Endodermal cell (in vitro differentiated cells): ENCODE data around the gene GHDC. TPM values are rescaled to one million over a fixed set of nuclear protein-coding genes. Genes with fewer than 3 reads are reported as not detected.

ENCODE experiments used
- DNase-seq: peaks from one replicate; pipeline ENCODE4 v3.0.0-alpha.2; 2017
- H3K27ac ChIP-seq: 2 replicates; pipeline ENCODE4 v1.5.1; 2013; ENCODE audit warnings: mild to moderate bottlenecking, low read depth, low read length, moderate library complexity
- H3K27me3 ChIP-seq: 2 replicates; pipeline ENCODE4 v1.6.1; 2013; ENCODE audit warnings: mild to moderate bottlenecking, low read length, moderate library complexity; ENCODE audit not compliant: insufficient read depth, control insufficient read depth, poor library complexity, severe bottlenecking
- H3K36me3 ChIP-seq: 2 replicates; pipeline ENCODE4 v1.7.0; 2013; ENCODE audit warnings: mild to moderate bottlenecking, low read length, moderate library complexity; ENCODE audit not compliant: control insufficient read depth, insufficient read depth
- H3K4me1 ChIP-seq: one replicate; pipeline ENCODE4 v1.7.0; 2013; ENCODE audit warnings: low read length; ENCODE audit not compliant: control insufficient read depth, insufficient read depth
- H3K4me3 ChIP-seq: 2 replicates; pipeline ENCODE4 v1.5.1; 2013; ENCODE audit warnings: mild to moderate bottlenecking, low read length, moderate library complexity
- H3K9ac ChIP-seq: 2 replicates; pipeline ENCODE4 v1.6.1; 2013; ENCODE audit warnings: mild to moderate bottlenecking, low read length, moderate library complexity; ENCODE audit not compliant: poor library complexity, severe bottlenecking; ENCODE audit errors: extremely low read depth
- H3K9me3 ChIP-seq: 2 replicates; pipeline ENCODE4 v1.6.1; 2013; ENCODE audit warnings: mild to moderate bottlenecking, low read length, moderate library complexity; ENCODE audit not compliant: control insufficient read depth
- H3K27ac Mint-ChIP-seq: 2 replicates; pipeline ENCODE4 v1.8.0; 2020; ENCODE audit warnings: mixed read lengths
- H3K27me3 Mint-ChIP-seq: 2 replicates; pipeline ENCODE4 v1.8.0; 2021; ENCODE audit warnings: mild to moderate bottlenecking, mixed read lengths; ENCODE audit not compliant: insufficient read depth
- H3K36me3 Mint-ChIP-seq: 2 replicates; pipeline ENCODE4 v1.8.0; 2020; ENCODE audit warnings: low read depth, mixed read lengths
- H3K4me1 Mint-ChIP-seq: 2 replicates; pipeline ENCODE4 v1.8.0; 2020; ENCODE audit warnings: mixed read lengths
- H3K4me3 Mint-ChIP-seq: 2 replicates; pipeline ENCODE4 v1.8.0; 2020; ENCODE audit warnings: mild to moderate bottlenecking, moderate library complexity, mixed read lengths
- H3K9me3 Mint-ChIP-seq: 2 replicates; pipeline ENCODE4 v1.8.0; 2020; ENCODE audit warnings: mild to moderate bottlenecking, mixed read lengths
- CTCF ChIP-seq: fragments of 200-600 bp; sonication (generic); conservative IDR thresholded peaks from 2 replicates; pipeline ENCODE4 v1.5.0; 2021; ENCODE audit warnings: antibody characterized with exemption, mild to moderate bottlenecking
- WGBS, 2 experiments: methylation state at CpG; one replicate each; pipeline versions ENCODE4 v1.1.5 to v1.1.7; 2013; ENCODE audit warnings: missing lambda C conversion rate in 2 of 2, mixed read lengths in 1 of 2; ENCODE audit not compliant: insufficient coverage in 1 of 2, insufficient read length in 1 of 2; 5-methylcytosine and 5-hydroxymethylcytosine counted together
- total RNA-seq, 2 donors: library from RNA; stranded (reverse); fragmentation: NEBNext Ultra II Directional in 1 of 2; extraction: Animal tissue kit (Norgen Biotek cat#: 25700) in 1 of 2; gene quantifications; 2 replicates in 1 of 2; 3 replicates in 1 of 2; pipeline ENCODE4 v1.2.1, GENCODE V29; 2021

Gene GHDC
- total RNA-seq, 2 donors from 2014 or later: 4.4 to 8.4 TPM

- DNase-seq: no peak
- Histone ChIP-seq H3K9ac (no peak overlapping the region), H3K9me3 (no peaks in the 10 kb centered on the region), H3K27me3 (peaks cover 43% of the 10 kb centered on the region), H3K4me3 (no peak overlapping the region), H3K27ac (peak overlapping the region; percentile 32), H3K4me1 (peaks cover 4% of the 10 kb centered on the region), H3K36me3 (no peaks in the 10 kb centered on the region)
- no peak for TF ChIP-seq CTCF
- no peak overlapping the region for H3K27ac Mint-ChIP-seq
- H3K4me1 Mint-ChIP-seq: peaks cover 4% of the 10 kb centered on the region
- no peaks in the 10 kb centered on the region for H3K36me3 Mint-ChIP-seq
- H3K27me3 Mint-ChIP-seq: peaks cover 54% of the 10 kb centered on the region
- H3K9me3 Mint-ChIP-seq: no peaks in the 10 kb centered on the region
- H3K4me3 Mint-ChIP-seq: no peak overlapping the region
- 51 to 76% methylated on average over 4 to 7 of the region's 7 CpGs for WGBS, 2 experiments
These were observed 8.7 kb downstream of the GHDC start for GRCh38 chr17:42185621-42185930.

GRCh38 chr17:42184713-42185620 lies 9.3 kb downstream of the GHDC start, which contains the start of gene HCRT:
Gene HCRT, minus strand, starts transcription at chr17:42185452. Its CDS starts 87 bp downstream, at chr17:42185365.
- Histone ChIP-seq H3K9me3 (no peaks in the 10 kb centered on the region), H3K27ac (peak within 1 kb of the TSS; percentile 32), H3K4me1 (peaks cover 4% of the 10 kb centered on the region), H3K4me3 (no peak within 1 kb of the TSS), H3K9ac (no peak within 1 kb of the TSS), H3K36me3 (no peaks in the 10 kb centered on the region), H3K27me3 (peaks cover 49% of the 10 kb centered on the region)
- DNase-seq: no peak
- TF ChIP-seq CTCF: no peak
- H3K4me1 Mint-ChIP-seq: peaks cover 8% of the 10 kb centered on the region
- H3K9me3 Mint-ChIP-seq: no peaks in the 10 kb centered on the region
- peaks cover 60% of the 10 kb centered on the region for H3K27me3 Mint-ChIP-seq
- 77 to 84% methylated on average over 8 to 11 of the region's 11 CpGs for WGBS, 2 experiments
- H3K27ac Mint-ChIP-seq: no peak within 1 kb of the TSS
- peak within 1 kb of the TSS; percentile 65 for H3K4me3 Mint-ChIP-seq
- no peaks in the 10 kb centered on the region for H3K36me3 Mint-ChIP-seq

GRCh38 chr17:42183741-42184711 lies 10.3 kb downstream of the GHDC start:
- H3K27ac Mint-ChIP-seq: no peak overlapping the region
- 20 to 32% methylated on average over 44 to 83 of the region's 83 CpGs for WGBS, 2 experiments
- TF ChIP-seq CTCF: peak; percentile 97

More at GRCh38 chr17:42183741-42184711, 10.3 kb downstream of the GHDC start:
- Histone ChIP-seq H3K9me3 (no peaks in the 10 kb centered on the region), H3K9ac (no peak overlapping the region), H3K4me3 (peak overlapping the region; percentile 76), H3K4me1 (peaks cover 4% of the 10 kb centered on the region), H3K27me3 (peaks cover 58% of the 10 kb centered on the region), H3K27ac (no peak overlapping the region), H3K36me3 (no peaks in the 10 kb centered on the region)
- peak; percentile 97 for DNase-seq
- Mint-ChIP-seq H3K9me3 (no peaks in the 10 kb centered on the region), H3K36me3 (no peaks in the 10 kb centered on the region), H3K4me3 (peak overlapping the region; percentile 65), H3K4me1 (peaks cover 8% of the 10 kb centered on the region), H3K27me3 (peaks cover 68% of the 10 kb centered on the region)
